Activated CD4-positive, CD25-positive, alpha-beta regulatory T cell treated with anti-CD3 and anti-CD28 coated beads, Interleukin-2, amount 50 U/mL, for 72 hours (primary cell): ENCODE data around the gene CIROP.
"Not testable (repeated sequence)": the region's sequence is repeated elsewhere in the genome, so short reads cannot be mapped to it uniquely, and the experiment has no call there.

Experiments used
- DNase-seq: peaks from one replicate; pipeline ENCODE4 v3.0.0; 2021

Gene CIROP

GRCh38 chr14:23113431-23114119, 8.8 kb upstream of the CIROP start:
- no peak for DNase-seq

GRCh38 chr14:23112359-23113178, 7.8 kb upstream of the CIROP start:
- no peak for DNase-seq

GRCh38 chr14:23110579-23111365, 6.0 kb upstream of the CIROP start:
- DNase-seq, result no peak

- DNase-seq, result no peak
Observed at GRCh38 chr14:23109769-23110168, 5.0 kb upstream of the CIROP start.

- DNase-seq, result not testable (repeated sequence)
Observed at GRCh38 chr14:23108169-23108568, 3.4 kb upstream of the CIROP start.

GRCh38 chr14:23107620-23108019, 2.8 kb upstream of the CIROP start:
- DNase-seq, result not testable (repeated sequence)

- no peak for DNase-seq
Observed at GRCh38 chr14:23106747-23107045, 1.9 kb upstream of the CIROP start.

- no peak for DNase-seq
Observed at GRCh38 chr14:23105348-23105824, 597 bp upstream of the CIROP start.

GRCh38 chr14:23104070-23104590, 659 bp downstream of the CIROP start:
- DNase-seq, result no peak

- DNase-seq, result no peak
Observed at GRCh38 chr14:23103581-23103980, 1.2 kb downstream of the CIROP start.

- DNase-seq, result no peak
Observed at GRCh38 chr14:23102801-23103200, 2.0 kb downstream of the CIROP start.

- DNase-seq, result no peak
Observed at GRCh38 chr14:23101986-23102625, 2.7 kb downstream of the CIROP start.

- DNase-seq, result no peak
Observed at GRCh38 chr14:23101213-23101970, 3.4 kb downstream of the CIROP start.

- no peak for DNase-seq
Observed at GRCh38 chr14:23099212-23099861, 5.5 kb downstream of the CIROP start.

- DNase-seq, result no peak
Observed at GRCh38 chr14:23097786-23098185, 7.0 kb downstream of the CIROP start.

GRCh38 chr14:23095196-23096108, 9.3 kb downstream of the CIROP start, which contains the start of gene C14orf119:
Gene C14orf119, plus strand, starts transcription at chr14:23095505. Its CDS starts 2,154 bp downstream, at chr14:23097659.
- no peak for DNase-seq

- peak; percentile 100 for DNase-seq
Observed at GRCh38 chr14:23094666-23095195, 10.1 kb downstream of the CIROP start, which contains the start of gene ACIN1. Gene ACIN1, minus strand, starts transcription at chr14:23095136. Its CDS starts 24 bp downstream, at chr14:23095112.

- no peak for DNase-seq
Observed at GRCh38 chr14:23093991-23094665, 10.7 kb downstream of the CIROP start.

- no peak for DNase-seq
Observed at GRCh38 chr14:23093526-23093925, 11.3 kb downstream of the CIROP start.
